SHP77 (cell line): ENCODE data around the gene AFTPH.
A peak's percentile ranks its signal among the peaks of the same experiment; 100 is the strongest.
"Not testable (repeated sequence)": the region's sequence is repeated elsewhere in the genome, so short reads cannot be mapped to it uniquely, and the experiment has no call there.

ENCODE experiments used
- DNase-seq, 2 experiments: peaks; one replicate each; lab custom pipeline; 2025; lab: John Stamatoyannopoulos, UW

The AFTPH gene

GRCh38 chr2:64500549-64500948 is 23.6 kb upstream of the AFTPH start:
- no peak for DNase-seq

GRCh38 chr2:64501946-64502345 is 22.2 kb upstream of the AFTPH start:
- DNase-seq = no peak

- DNase-seq = no peak
Observed at GRCh38 chr2:64502860-64503259, 21.3 kb upstream of the AFTPH start.

GRCh38 chr2:64504774-64505720 is 19.1 kb upstream of the AFTPH start:
- DNase-seq = no peak

- no peak for DNase-seq
Observed at GRCh38 chr2:64506686-64507085, 17.4 kb upstream of the AFTPH start.

- DNase-seq = no peak
Observed at GRCh38 chr2:64514008-64514407, 10.1 kb upstream of the AFTPH start.

- DNase-seq = no peak
Observed at GRCh38 chr2:64515086-64515485, 9.0 kb upstream of the AFTPH start.

- no peak for DNase-seq
Observed at GRCh38 chr2:64516651-64517510, 7.2 kb upstream of the AFTPH start.

- no peak for DNase-seq
Observed at GRCh38 chr2:64517511-64517884, 6.6 kb upstream of the AFTPH start.

GRCh38 chr2:64522843-64523428 is 1.2 kb upstream of the AFTPH start:
- peak; percentile 80 to 84 for DNase-seq

- no peak for DNase-seq
Observed at GRCh38 chr2:64524604-64525316, 632 bp downstream of the AFTPH start.

GRCh38 chr2:64525317-64525613 is 1.1 kb downstream of the AFTPH start:
- no peak for DNase-seq

GRCh38 chr2:64526034-64526433 is 1.9 kb downstream of the AFTPH start:
- no peak for DNase-seq

- not testable (repeated sequence) for DNase-seq
Observed at GRCh38 chr2:64530946-64531345, 6.8 kb downstream of the AFTPH start.

GRCh38 chr2:64532030-64532429 is 7.9 kb downstream of the AFTPH start:
- no peak for DNase-seq

GRCh38 chr2:64533882-64534281 is 9.8 kb downstream of the AFTPH start:
- no peak for DNase-seq

- no peak for DNase-seq
Observed at GRCh38 chr2:64534363-64534762, 10.2 kb downstream of the AFTPH start.

- DNase-seq = no peak
Observed at GRCh38 chr2:64535024-64535423, 10.9 kb downstream of the AFTPH start.

- no peak for DNase-seq
Observed at GRCh38 chr2:64537991-64538390, 13.9 kb downstream of the AFTPH start.

GRCh38 chr2:64538764-64539433 is 14.8 kb downstream of the AFTPH start:
- no peak for DNase-seq

- no peak for DNase-seq
Observed at GRCh38 chr2:64540615-64541014, 16.5 kb downstream of the AFTPH start.

GRCh38 chr2:64541547-64541946 is 17.4 kb downstream of the AFTPH start:
- DNase-seq = no peak
